Endodermal cell (in vitro differentiated cells): ENCODE results near the gene TMEM204. TPM values are rescaled to one million over a fixed set of nuclear protein-coding genes. Genes with fewer than 3 reads are reported as not detected.

ENCODE experiments used
- DNase-seq: peaks from one replicate; pipeline ENCODE4 v3.0.0-alpha.2; 2017
- H3K27ac ChIP-seq: 2 replicates; pipeline ENCODE4 v1.5.1; 2013; ENCODE audit warnings: mild to moderate bottlenecking, low read depth, low read length, moderate library complexity
- H3K27me3 ChIP-seq: 2 replicates; pipeline ENCODE4 v1.6.1; 2013; ENCODE audit warnings: mild to moderate bottlenecking, low read length, moderate library complexity; ENCODE audit not compliant: insufficient read depth, control insufficient read depth, poor library complexity, severe bottlenecking
- H3K36me3 ChIP-seq: 2 replicates; pipeline ENCODE4 v1.7.0; 2013; ENCODE audit warnings: mild to moderate bottlenecking, low read length, moderate library complexity; ENCODE audit not compliant: control insufficient read depth, insufficient read depth
- H3K4me1 ChIP-seq: one replicate; pipeline ENCODE4 v1.7.0; 2013; ENCODE audit warnings: low read length; ENCODE audit not compliant: control insufficient read depth, insufficient read depth
- H3K4me3 ChIP-seq: 2 replicates; pipeline ENCODE4 v1.5.1; 2013; ENCODE audit warnings: mild to moderate bottlenecking, low read length, moderate library complexity
- H3K9ac ChIP-seq: 2 replicates; pipeline ENCODE4 v1.6.1; 2013; ENCODE audit warnings: mild to moderate bottlenecking, low read length, moderate library complexity; ENCODE audit not compliant: poor library complexity, severe bottlenecking; ENCODE audit errors: extremely low read depth
- H3K9me3 ChIP-seq: 2 replicates; pipeline ENCODE4 v1.6.1; 2013; ENCODE audit warnings: mild to moderate bottlenecking, low read length, moderate library complexity; ENCODE audit not compliant: control insufficient read depth
- H3K27ac Mint-ChIP-seq: 2 replicates; pipeline ENCODE4 v1.8.0; 2020; ENCODE audit warnings: mixed read lengths
- H3K27me3 Mint-ChIP-seq: 2 replicates; pipeline ENCODE4 v1.8.0; 2021; ENCODE audit warnings: mild to moderate bottlenecking, mixed read lengths; ENCODE audit not compliant: insufficient read depth
- H3K36me3 Mint-ChIP-seq: 2 replicates; pipeline ENCODE4 v1.8.0; 2020; ENCODE audit warnings: low read depth, mixed read lengths
- H3K4me1 Mint-ChIP-seq: 2 replicates; pipeline ENCODE4 v1.8.0; 2020; ENCODE audit warnings: mixed read lengths
- H3K4me3 Mint-ChIP-seq: 2 replicates; pipeline ENCODE4 v1.8.0; 2020; ENCODE audit warnings: mild to moderate bottlenecking, moderate library complexity, mixed read lengths
- H3K9me3 Mint-ChIP-seq: 2 replicates; pipeline ENCODE4 v1.8.0; 2020; ENCODE audit warnings: mild to moderate bottlenecking, mixed read lengths
- CTCF ChIP-seq: fragments of 200-600 bp; sonication (generic); conservative IDR thresholded peaks from 2 replicates; pipeline ENCODE4 v1.5.0; 2021; ENCODE audit warnings: antibody characterized with exemption, mild to moderate bottlenecking
- WGBS, 2 experiments: methylation state at CpG; one replicate each; pipeline versions ENCODE4 v1.1.5 to v1.1.7; 2013; ENCODE audit warnings: missing lambda C conversion rate in 2 of 2, mixed read lengths in 1 of 2; ENCODE audit not compliant: insufficient coverage in 1 of 2, insufficient read length in 1 of 2; 5-methylcytosine and 5-hydroxymethylcytosine counted together
- total RNA-seq, 2 donors: library from RNA; stranded (reverse); fragmentation: NEBNext Ultra II Directional in 1 of 2; extraction: Animal tissue kit (Norgen Biotek cat#: 25700) in 1 of 2; gene quantifications; 2 replicates in 1 of 2; 3 replicates in 1 of 2; pipeline ENCODE4 v1.2.1, GENCODE V29; 2021

Gene TMEM204
- total RNA-seq, 2 donors from 2014 or later: not detected

DNA sequence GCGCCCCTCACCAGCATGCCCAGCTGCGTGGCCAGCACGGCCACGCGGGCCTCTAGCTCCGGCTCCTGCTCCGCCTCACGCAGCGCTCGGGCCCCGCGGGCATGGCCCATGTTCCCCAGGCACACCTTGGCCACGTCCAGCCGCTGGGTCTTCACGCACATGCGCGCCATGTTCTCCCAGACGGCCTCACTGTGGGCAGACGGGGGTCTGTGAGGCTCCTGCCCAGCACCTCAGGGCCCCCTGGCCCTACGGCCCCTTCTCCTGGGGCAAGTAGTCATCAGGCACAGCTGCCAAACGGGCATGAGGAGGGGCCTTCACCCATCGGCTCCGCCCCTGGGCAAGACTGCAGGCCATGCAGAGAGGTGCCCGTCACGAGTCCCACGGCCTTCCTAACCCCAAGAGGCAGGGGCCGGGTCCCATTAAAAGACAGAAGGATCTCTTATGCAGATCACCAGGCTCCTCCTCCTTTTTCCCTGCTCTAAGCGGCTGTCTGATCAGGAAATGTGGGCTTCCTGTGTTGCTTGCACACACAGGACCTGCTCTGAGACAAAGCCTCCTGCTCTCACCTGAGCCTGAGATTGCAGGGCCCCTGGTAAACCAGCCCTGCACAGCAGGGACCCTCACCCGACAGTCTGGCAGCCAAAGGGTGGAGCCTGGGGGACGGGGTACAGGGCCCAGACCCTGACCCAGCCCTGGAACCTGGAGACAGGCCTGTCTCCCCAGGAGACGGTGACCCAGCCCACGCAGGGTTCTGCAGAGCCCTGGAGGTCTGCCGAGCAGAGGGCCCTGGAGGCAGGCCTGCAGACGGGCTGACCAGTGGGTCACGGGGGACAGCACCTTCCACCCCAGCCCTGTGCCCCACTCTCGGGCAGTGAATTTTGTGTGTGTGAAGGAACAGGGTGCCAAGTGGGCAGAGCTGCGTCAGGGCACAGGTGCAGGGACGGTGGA, 6.6 kb upstream of the TMEM204 start:
- Histone ChIP-seq H3K9me3 (no peaks in the 10 kb centered on the region), H3K27me3 (no peaks in the 10 kb centered on the region), H3K36me3 (no peaks in the 10 kb centered on the region), H3K4me3 (no peak overlapping the region), H3K4me1 (no peaks in the 10 kb centered on the region), H3K27ac (no peak overlapping the region), H3K9ac (no peak overlapping the region)
- peak overlapping the region; percentile 58 for H3K27ac Mint-ChIP-seq
- TF ChIP-seq CTCF: no peak
- no peaks in the 10 kb centered on the region for H3K9me3 Mint-ChIP-seq
- no peaks in the 10 kb centered on the region for H3K4me1 Mint-ChIP-seq
- H3K4me3 Mint-ChIP-seq: no peak overlapping the region
- WGBS, 2 experiments: 92 to 93% methylated on average over 31 to 38 of the region's 38 CpGs
- H3K36me3 Mint-ChIP-seq: peaks cover 7% of the 10 kb centered on the region
- DNase-seq: no peak
- no peaks in the 10 kb centered on the region for H3K27me3 Mint-ChIP-seq

DNA sequence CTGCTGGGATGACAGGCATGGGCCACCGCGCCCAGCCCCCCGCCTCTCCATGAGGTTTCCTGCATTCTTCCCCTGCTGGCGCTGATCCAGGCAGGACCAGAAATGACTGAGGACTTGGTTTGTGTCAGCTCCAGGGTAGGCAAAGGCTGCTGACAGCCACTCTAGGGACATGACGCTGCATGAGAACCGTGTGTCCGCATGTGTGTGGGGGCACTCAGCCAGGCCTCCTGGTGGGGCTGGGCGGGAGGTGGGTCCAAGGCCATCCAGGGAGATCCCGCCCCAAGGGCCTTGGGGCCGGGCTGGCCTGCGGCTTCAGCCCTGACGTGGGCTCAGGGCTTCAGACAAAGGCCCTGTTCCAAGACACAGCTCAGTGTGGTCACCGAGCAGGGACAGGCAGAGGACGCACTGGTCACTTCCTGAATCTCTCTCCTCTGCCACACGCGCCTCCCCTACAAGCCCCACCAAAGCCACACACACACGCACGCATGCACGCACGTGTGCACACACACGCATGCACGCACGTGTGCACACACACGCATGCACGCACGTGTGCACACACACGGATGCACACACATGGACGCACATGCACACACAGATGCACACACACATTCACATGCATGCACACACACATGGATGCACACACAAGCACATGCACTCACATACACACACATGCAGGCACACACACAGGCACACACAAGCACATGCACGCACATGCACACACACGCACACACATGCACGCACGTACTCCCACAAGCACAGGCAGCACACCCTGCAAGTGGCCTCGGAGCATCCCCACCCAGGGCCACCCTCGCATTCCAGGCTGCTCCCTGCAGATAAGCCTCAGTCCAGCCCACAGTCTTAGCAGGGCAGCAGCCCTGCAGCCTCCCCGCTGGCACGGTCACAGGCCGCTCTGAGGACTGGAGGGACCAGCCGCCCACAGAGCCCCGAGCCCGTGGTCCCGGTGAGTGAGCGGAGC, 5.3 kb upstream of the TMEM204 start:
- Histone ChIP-seq H3K27me3 (no peaks in the 10 kb centered on the region), H3K9me3 (no peaks in the 10 kb centered on the region), H3K9ac (no peak overlapping the region), H3K36me3 (no peaks in the 10 kb centered on the region), H3K27ac (no peak overlapping the region), H3K4me3 (no peak overlapping the region), H3K4me1 (no peaks in the 10 kb centered on the region)
- Mint-ChIP-seq H3K4me1 (no peaks in the 10 kb centered on the region), H3K27ac (peak overlapping the region; percentile 75), H3K9me3 (no peaks in the 10 kb centered on the region), H3K36me3 (peaks cover 3% of the 10 kb centered on the region), H3K4me3 (no peak overlapping the region), H3K27me3 (no peaks in the 10 kb centered on the region)
- WGBS, 2 experiments: 90 to 95% methylated on average over 25 to 42 of the region's 42 CpGs
- TF ChIP-seq CTCF: no peak
- no peak for DNase-seq

GRCh38 chr16:1528921-1529537, 4.4 kb upstream of the TMEM204 start:
- Histone ChIP-seq H3K4me1 (no peaks in the 10 kb centered on the region), H3K4me3 (no peak overlapping the region), H3K27me3 (no peaks in the 10 kb centered on the region), H3K9ac (no peak overlapping the region), H3K36me3 (no peaks in the 10 kb centered on the region), H3K27ac (no peak overlapping the region), H3K9me3 (no peaks in the 10 kb centered on the region)
- no peak for TF ChIP-seq CTCF
- Mint-ChIP-seq H3K4me3 (no peak overlapping the region), H3K36me3 (no peaks in the 10 kb centered on the region), H3K27me3 (no peaks in the 10 kb centered on the region), H3K27ac (no peak overlapping the region), H3K9me3 (no peaks in the 10 kb centered on the region), H3K4me1 (no peaks in the 10 kb centered on the region)
- WGBS, 2 experiments: 95 to 96% methylated on average over 20 to 29 of the region's 29 CpGs
- no peak for DNase-seq
